Lower leg skin (tissue), 3 donors: ENCODE measurements around the gene SPATA13.

Source experiments
- POLR2A ChIP-seq, 2 donors: fragments of 450-650 bp; IDR thresholded peaks; one replicate each; pipeline ENCODE4 v1.6.1; 2016 to 2017; ENCODE audit warnings: antibody characterized with exemption in 2 of 2, mild to moderate bottlenecking in 1 of 2, moderate library complexity in 1 of 2
- TF ChIP-seq, protein P1 (sequence below), 3 donors: fragments of 450-650 bp; IDR thresholded peaks; one replicate each; pipeline ENCODE4 v1.5.1; 2016; ENCODE audit warnings: antibody characterized with exemption in 3 of 3, mild to moderate bottlenecking in 3 of 3, moderate library complexity in 2 of 3

DNA sequence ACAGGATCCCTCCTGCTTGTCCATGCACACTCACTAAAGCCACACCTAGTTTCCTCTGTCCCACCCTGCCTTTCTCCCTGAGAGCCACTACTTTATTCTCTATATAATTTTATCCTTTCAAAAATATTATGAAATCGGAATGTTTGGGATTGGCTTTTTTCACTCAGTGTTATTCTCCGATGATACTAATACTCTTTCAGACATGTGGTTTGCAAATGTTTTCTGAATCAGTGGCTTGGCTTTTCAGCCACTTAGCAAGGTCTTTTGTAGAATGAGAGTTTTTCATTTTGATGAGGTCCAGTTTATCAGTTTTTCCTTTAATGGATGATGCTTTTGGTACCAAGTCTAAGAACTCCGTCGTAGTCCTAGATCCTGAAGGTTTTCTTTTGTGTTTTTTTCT, 11.6 kb downstream of the SPATA13 start:
- no peak for TF ChIP-seq POLR2A (IDR thresholded peaks at IDR 0.05)
- TF ChIP-seq, protein P1, sequence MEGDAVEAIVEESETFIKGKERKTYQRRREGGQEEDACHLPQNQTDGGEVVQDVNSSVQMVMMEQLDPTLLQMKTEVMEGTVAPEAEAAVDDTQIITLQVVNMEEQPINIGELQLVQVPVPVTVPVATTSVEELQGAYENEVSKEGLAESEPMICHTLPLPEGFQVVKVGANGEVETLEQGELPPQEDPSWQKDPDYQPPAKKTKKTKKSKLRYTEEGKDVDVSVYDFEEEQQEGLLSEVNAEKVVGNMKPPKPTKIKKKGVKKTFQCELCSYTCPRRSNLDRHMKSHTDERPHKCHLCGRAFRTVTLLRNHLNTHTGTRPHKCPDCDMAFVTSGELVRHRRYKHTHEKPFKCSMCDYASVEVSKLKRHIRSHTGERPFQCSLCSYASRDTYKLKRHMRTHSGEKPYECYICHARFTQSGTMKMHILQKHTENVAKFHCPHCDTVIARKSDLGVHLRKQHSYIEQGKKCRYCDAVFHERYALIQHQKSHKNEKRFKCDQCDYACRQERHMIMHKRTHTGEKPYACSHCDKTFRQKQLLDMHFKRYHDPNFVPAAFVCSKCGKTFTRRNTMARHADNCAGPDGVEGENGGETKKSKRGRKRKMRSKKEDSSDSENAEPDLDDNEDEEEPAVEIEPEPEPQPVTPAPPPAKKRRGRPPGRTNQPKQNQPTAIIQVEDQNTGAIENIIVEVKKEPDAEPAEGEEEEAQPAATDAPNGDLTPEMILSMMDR (IDR thresholded peaks at IDR 0.05) = no peak
